Mucosa of descending colon (tissue), 3 donors: ENCODE results near the gene STXBP6. TPM values are rescaled to one million over a fixed set of nuclear protein-coding genes. Genes with fewer than 3 reads are reported as not detected.
"Not testable (repeated sequence)": the region's sequence is repeated elsewhere in the genome, so short reads cannot be mapped to it uniquely, and the experiment has no call there.

Source experiments
- ATAC-seq: fragments of 200-7000 bp; cut with Tn5 transposase; one replicate; pipeline ENCODE4 v1.9.1; 2020; ENCODE audit warnings: mild to moderate bottlenecking, moderate library complexity
- DNase-seq, 3 donors: peaks; one replicate each; pipeline ENCODE4 v3.0.0-alpha.2; 2020
- H3K36me3 ChIP-seq: fragments of 200-600 bp; one replicate; pipeline ENCODE4 v1.8.0; 2021; ENCODE audit warnings: low read depth, mild to moderate bottlenecking
- H3K4me1 ChIP-seq: fragments of 200-600 bp; one replicate; pipeline ENCODE4 v1.8.0; 2021; ENCODE audit warnings: low read depth, mild to moderate bottlenecking
- H3K4me3 ChIP-seq: fragments of 200-600 bp; one replicate; pipeline ENCODE4 v1.8.0; 2021; ENCODE audit warnings: mild to moderate bottlenecking
- H3K9me3 ChIP-seq: fragments of 200-600 bp; one replicate; pipeline ENCODE4 v1.8.0; 2021; ENCODE audit warnings: mild to moderate bottlenecking
- intact Hi-C, 2 donors: fragments of 100-400 bp; cut with DNase I in 1 of 2; cut with micrococcal nuclease in 1 of 2; formaldehyde crosslinking; loops; one replicate each; pipeline versions ENCODE4 v1.11.0 to v1.11.1; 2022; cut with DNase I, micrococcal nuclease
- total RNA-seq, 3 donors: library from RNA; stranded (reverse); fragmentation: NEBNext Ultra II Directional in 2 of 3; extraction: Animal tissue kit (Norgen Biotek cat#: 25700) in 2 of 3; gene quantifications; one replicate each; pipeline versions ENCODE4 v1.2.1 to v1.2.4, GENCODE V29; 2021 to 2023
- TF ChIP-seq, protein P1 (sequence below): fragments of 200-600 bp; IDR thresholded peaks from one replicate; pipeline ENCODE4 v1.8.0; 2022; ENCODE audit warnings: antibody characterized with exemption, mild to moderate bottlenecking
- donor health status: DM: no; HTN: no; CAD: no; lungs with moderate emphysema.
- donor health status: DM: no; HTN: no; CAD: no.
- donor health status: DM: no; HTN: yes; CAD: no.

STXBP6 gene
- total RNA-seq, 3 donors from 2014 or later = 10.9 to 25.9 (median 19.8) TPM

DNA sequence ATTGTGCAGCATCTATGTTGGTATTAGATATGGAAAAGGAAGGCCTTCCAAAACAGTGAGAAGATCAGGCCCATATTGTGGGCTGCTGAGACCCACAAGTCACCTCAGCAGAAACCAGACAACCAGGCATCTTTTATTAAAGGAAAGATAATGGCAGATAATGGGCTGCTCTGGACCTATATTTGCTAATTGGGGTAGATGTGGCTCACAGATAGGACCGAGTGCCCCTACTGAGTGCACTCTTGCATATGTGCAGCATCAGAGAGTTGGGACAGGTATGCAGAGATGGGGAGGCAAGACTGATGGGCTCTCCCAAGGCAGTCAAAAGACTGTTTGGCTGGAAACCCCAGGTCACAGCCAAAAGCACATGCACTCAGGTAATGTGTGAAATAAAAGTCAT is 266.2 kb downstream of the STXBP6 start:
- no peak for ATAC-seq
- DNase-seq = no peak

DNA sequence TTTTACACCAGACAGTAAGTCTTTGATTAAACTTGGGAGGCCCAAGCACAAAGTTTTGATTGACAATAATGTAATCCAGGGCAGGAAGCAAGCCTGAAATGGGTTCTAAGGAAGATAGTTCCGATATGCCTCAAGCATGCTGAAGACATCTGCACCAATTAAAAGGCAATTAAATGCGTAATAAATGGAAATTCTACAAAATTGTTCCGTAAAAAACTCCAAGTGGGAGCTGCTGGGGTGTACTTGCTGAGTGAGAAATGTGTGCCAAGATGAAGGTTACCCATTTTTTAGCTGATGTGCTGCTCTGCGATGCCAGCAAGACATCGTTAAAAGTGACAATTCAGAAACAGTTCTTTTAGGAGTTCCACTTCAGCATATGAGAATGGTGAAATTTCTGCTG is 269.7 kb downstream of the STXBP6 start:
- H3K9me3 ChIP-seq = no peaks in the 10 kb centered on the region
- H3K4me3 ChIP-seq = no peak overlapping the region
- H3K36me3 ChIP-seq = no peaks in the 10 kb centered on the region
- ATAC-seq = no peak
- intact Hi-C loops = no loop called here
- no peaks in the 10 kb centered on the region for H3K4me1 ChIP-seq
- TF ChIP-seq, protein P1, sequence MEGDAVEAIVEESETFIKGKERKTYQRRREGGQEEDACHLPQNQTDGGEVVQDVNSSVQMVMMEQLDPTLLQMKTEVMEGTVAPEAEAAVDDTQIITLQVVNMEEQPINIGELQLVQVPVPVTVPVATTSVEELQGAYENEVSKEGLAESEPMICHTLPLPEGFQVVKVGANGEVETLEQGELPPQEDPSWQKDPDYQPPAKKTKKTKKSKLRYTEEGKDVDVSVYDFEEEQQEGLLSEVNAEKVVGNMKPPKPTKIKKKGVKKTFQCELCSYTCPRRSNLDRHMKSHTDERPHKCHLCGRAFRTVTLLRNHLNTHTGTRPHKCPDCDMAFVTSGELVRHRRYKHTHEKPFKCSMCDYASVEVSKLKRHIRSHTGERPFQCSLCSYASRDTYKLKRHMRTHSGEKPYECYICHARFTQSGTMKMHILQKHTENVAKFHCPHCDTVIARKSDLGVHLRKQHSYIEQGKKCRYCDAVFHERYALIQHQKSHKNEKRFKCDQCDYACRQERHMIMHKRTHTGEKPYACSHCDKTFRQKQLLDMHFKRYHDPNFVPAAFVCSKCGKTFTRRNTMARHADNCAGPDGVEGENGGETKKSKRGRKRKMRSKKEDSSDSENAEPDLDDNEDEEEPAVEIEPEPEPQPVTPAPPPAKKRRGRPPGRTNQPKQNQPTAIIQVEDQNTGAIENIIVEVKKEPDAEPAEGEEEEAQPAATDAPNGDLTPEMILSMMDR = no peak
- no peak for DNase-seq

More for the DNA sequence above, 266.2 kb downstream of the STXBP6 start:
- Histone ChIP-seq H3K9me3 (no peaks in the 10 kb centered on the region), H3K4me1 (no peaks in the 10 kb centered on the region), H3K36me3 (no peaks in the 10 kb centered on the region), H3K4me3 (no peak overlapping the region)
- TF ChIP-seq, protein P1 = no peak
- intact Hi-C loops = no loop called here

DNA sequence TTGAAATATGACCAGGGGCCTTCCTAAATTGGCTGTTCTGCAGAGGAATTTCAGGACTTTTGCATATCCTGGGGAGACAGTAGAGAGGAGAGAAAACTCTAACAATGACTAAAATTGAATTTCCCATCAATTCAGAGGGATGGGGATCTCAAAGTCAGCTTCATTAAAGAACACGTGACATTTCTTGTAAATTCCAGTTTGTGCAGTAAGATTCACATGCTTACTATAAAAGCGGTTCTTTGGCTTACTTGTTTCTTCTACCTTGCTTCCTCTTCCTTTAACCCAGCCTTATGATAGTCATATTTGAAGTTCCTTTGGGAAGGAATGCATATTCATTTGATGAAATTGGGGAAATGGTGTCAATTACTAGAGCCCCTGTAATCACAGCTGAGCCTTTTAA is 272.3 kb downstream of the STXBP6 start:
- Histone ChIP-seq H3K4me3 (no peak overlapping the region), H3K4me1 (no peaks in the 10 kb centered on the region), H3K9me3 (no peaks in the 10 kb centered on the region), H3K36me3 (no peaks in the 10 kb centered on the region)
- TF ChIP-seq, protein P1 = no peak
- DNase-seq (no peak), ATAC-seq (no peak)
- intact Hi-C loops = no loop called here

DNA sequence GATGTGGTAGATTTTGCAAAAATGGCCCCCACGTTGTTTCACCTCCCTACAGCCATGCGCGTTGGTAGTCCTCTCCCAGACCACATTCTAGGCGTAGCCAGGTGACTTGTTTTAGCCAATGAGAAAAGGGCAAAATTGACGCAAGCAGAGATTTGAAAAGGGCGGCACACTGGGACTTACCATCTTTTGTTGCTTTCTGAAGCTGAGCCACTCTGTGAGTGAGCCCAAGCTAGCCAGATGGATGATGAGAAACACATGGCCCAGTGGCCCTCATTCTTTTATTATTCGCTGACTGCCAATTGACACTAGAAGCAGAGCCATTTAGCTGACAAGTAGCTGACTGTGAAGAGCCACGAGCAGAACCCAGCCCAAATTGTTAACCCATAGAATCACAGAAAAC is 274.0 kb downstream of the STXBP6 start:
- no peak for DNase-seq
- intact Hi-C loops = no loop called here

DNA sequence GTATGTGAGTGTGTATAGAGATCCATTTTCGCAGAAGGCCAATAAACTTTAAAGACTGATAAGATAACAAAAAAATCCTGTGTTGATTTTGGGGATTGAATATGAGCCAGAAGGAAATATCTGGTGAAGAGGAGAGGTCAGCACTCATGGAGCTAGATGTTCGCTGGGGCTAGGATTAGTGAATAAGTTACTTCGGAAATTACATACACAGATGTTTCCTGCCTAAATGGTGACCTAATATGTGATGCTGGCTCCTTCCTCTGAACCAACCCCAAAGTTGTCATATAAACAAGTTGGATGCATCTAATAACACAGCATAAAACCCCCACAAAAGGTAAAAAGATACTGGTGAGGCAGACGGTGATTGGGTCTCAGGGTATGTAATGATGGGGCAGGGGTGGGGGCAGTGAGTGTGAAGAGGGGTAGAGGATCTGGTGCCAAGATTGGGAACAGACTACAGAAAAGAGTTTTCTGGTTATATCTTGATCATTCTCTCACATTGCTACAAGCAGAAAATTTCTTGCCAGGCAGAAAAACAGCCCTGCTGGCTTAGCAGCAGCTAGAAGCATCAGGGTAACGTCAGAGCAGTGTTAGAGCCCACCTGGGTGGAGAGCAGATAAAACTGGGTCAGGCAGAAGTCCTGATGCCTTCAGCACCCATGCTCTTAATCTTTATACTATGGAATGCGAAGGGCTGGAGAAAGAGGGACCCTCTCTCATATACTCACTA is 275.6 kb downstream of the STXBP6 start:
- Histone ChIP-seq H3K4me1 (no peaks in the 10 kb centered on the region), H3K9me3 (no peaks in the 10 kb centered on the region), H3K4me3 (no peak overlapping the region), H3K36me3 (no peaks in the 10 kb centered on the region)
- TF ChIP-seq, protein P1 = no peak
- ATAC-seq (no peak), DNase-seq (no peak)
- intact Hi-C loops = no loop called here

More for the DNA sequence above, 274.0 kb downstream of the STXBP6 start:
- Histone ChIP-seq H3K4me1 (no peaks in the 10 kb centered on the region), H3K9me3 (no peaks in the 10 kb centered on the region), H3K4me3 (no peak overlapping the region), H3K36me3 (no peaks in the 10 kb centered on the region)
- ATAC-seq = no peak
- TF ChIP-seq, protein P1 = no peak

DNA sequence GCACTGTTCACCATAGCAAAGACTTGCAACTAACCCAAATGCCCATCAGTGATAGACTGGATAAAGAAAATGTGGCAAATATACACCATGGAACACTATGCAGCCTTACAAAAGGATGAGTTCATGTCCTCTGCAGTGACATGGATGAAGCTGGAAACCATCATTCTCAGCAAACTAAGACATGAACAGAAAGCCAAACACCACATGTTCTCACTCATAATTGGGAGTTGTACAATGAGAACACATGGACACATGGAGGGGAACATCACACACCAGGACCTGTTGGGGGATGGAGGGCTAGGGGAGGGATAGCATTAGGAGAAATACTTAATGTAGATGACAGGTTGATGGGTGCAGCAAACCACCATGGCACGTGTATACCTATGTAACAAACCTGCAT is 276.4 kb downstream of the STXBP6 start:
- ATAC-seq, H3K4me1 ChIP-seq, H3K9me3 ChIP-seq, H3K4me3 ChIP-seq, DNase-seq, H3K36me3 ChIP-seq, intact Hi-C loops: not testable (repeated sequence)
